GM21619 (cell line): Measurements from ENCODE around the gene RNF181.
A peak's percentile ranks its signal among the peaks of the same experiment; 100 is the strongest.
"Not testable (repeated sequence)": the region's sequence is repeated elsewhere in the genome, so short reads cannot be mapped to it uniquely, and the experiment has no call there.

ENCODE experiments used
- ATAC-seq: cut with Tn5 transposase; IDR thresholded peaks from one replicate; pipeline ENCODE4 v1.9.1; 2021; ENCODE audit not compliant: unreplicated experiment

The RNF181 gene

GRCh38 chr2:85594715-85595300 lies 737 bp upstream of the RNF181 start:
- no peak for ATAC-seq

GRCh38 chr2:85596026-85596333 lies 435 bp downstream of the RNF181 start:
- ATAC-seq = no peak

- no peak for ATAC-seq
Measured at GRCh38 chr2:85596486-85597143, 1.1 kb downstream of the RNF181 start.

- ATAC-seq = no peak
Measured at GRCh38 chr2:85597241-85597640, 1.7 kb downstream of the RNF181 start.

- ATAC-seq = no peak
Measured at GRCh38 chr2:85598594-85599340, 3.2 kb downstream of the RNF181 start.

- no peak for ATAC-seq
Measured at GRCh38 chr2:85599468-85600234, 4.1 kb downstream of the RNF181 start.

GRCh38 chr2:85600235-85600575 lies 4.7 kb downstream of the RNF181 start:
- no peak for ATAC-seq

GRCh38 chr2:85600951-85601770 lies 5.6 kb downstream of the RNF181 start:
- no peak for ATAC-seq

- peak; percentile 33 for ATAC-seq
Measured at GRCh38 chr2:85601771-85602475, 6.4 kb downstream of the RNF181 start.

- ATAC-seq = peak; percentile 93
Measured at GRCh38 chr2:85602476-85603234, 7.1 kb downstream of the RNF181 start, which contains the start of gene TMEM150A. Gene TMEM150A, minus strand, starts transcription at chr2:85602698. Its CDS starts 750 bp downstream, at chr2:85601948.

GRCh38 chr2:85604133-85604444 lies 8.5 kb downstream of the RNF181 start:
- not testable (repeated sequence) for ATAC-seq

GRCh38 chr2:85604568-85605339 lies 9.2 kb downstream of the RNF181 start:
- ATAC-seq = no peak

GRCh38 chr2:85605406-85606115 lies 10.0 kb downstream of the RNF181 start:
- no peak for ATAC-seq

GRCh38 chr2:85606116-85606455 lies 10.5 kb downstream of the RNF181 start:
- no peak for ATAC-seq

- ATAC-seq = no peak
Measured at GRCh38 chr2:85607268-85608215, 12.0 kb downstream of the RNF181 start.

GRCh38 chr2:85611217-85611704 lies 15.7 kb downstream of the RNF181 start:
- ATAC-seq = peak; percentile 12
